Measurements from ENCODE around the gene NUDT4.

Gene NUDT4

GRCh38 chr12:93356214-93356613 is 21.5 kb upstream of the NUDT4 start:
- H3K4me3 ChIP-seq (ENCODE audit: low read depth, low read length) = no peak overlapping the region
- TF ChIP-seq CTCF (IDR thresholded peaks at IDR 0.05; ENCODE audit: borderline replicate concordance, insufficient read depth, low read depth, low read length) = no peak

- no peak for TF ChIP-seq CTCF (IDR thresholded peaks at IDR 0.05; ENCODE audit: borderline replicate concordance, insufficient read depth, low read depth, low read length)
- no peak overlapping the region for H3K4me3 ChIP-seq (ENCODE audit: low read depth, low read length)
Observed at GRCh38 chr12:93358058-93358457, 19.7 kb upstream of the NUDT4 start.

GRCh38 chr12:93358821-93359220 is 18.9 kb upstream of the NUDT4 start:
- no peak for TF ChIP-seq CTCF (IDR thresholded peaks at IDR 0.05; ENCODE audit: borderline replicate concordance, insufficient read depth, low read depth, low read length)
- H3K4me3 ChIP-seq (ENCODE audit: low read depth, low read length) = no peak overlapping the region

GRCh38 chr12:93360688-93361087 is 17.0 kb upstream of the NUDT4 start:
- H3K4me3 ChIP-seq (ENCODE audit: low read depth, low read length) = no peak overlapping the region
- no peak for TF ChIP-seq CTCF (IDR thresholded peaks at IDR 0.05; ENCODE audit: borderline replicate concordance, insufficient read depth, low read depth, low read length)

GRCh38 chr12:93361151-93361919 is 16.4 kb upstream of the NUDT4 start:
- no peak overlapping the region for H3K4me3 ChIP-seq (ENCODE audit: low read depth, low read length)
- TF ChIP-seq CTCF (IDR thresholded peaks at IDR 0.05; ENCODE audit: borderline replicate concordance, insufficient read depth, low read depth, low read length) = no peak

- no peak overlapping the region for H3K4me3 ChIP-seq (ENCODE audit: low read depth, low read length)
- no peak for TF ChIP-seq CTCF (IDR thresholded peaks at IDR 0.05; ENCODE audit: borderline replicate concordance, insufficient read depth, low read depth, low read length)
Observed at GRCh38 chr12:93363841-93364297, 13.9 kb upstream of the NUDT4 start.

Data from GM12875 (cell line).